GM12878 (cell line): ENCODE data around the gene OR5H6.

ENCODE experiments used
- BRCA1 ChIP-seq: IDR thresholded peaks from 2 replicates; pipeline ENCODE4 v1.6.1; 2011; ENCODE audit warnings: low read depth, low read length, improper control_type of control experiment
- EED ChIP-seq: sonication (generic); IDR thresholded peaks from 2 replicates; pipeline ENCODE4 v1.6.1; 2016; ENCODE audit warnings: antibody characterized with exemption, low read depth
- EGR1 ChIP-seq, 2 experiments: IDR thresholded peaks; 1 replicate in 1 of 2; 2 replicates in 1 of 2; pipeline ENCODE4 v1.6.1; 2011 to 2012; ENCODE audit warnings: low read depth in 2 of 2, low read length in 2 of 2, borderline replicate concordance in 1 of 2, mild to moderate bottlenecking in 1 of 2, moderate library complexity in 1 of 2
- EZH2 ChIP-seq: IDR thresholded peaks from 2 replicates; pipeline ENCODE4 v1.6.1; 2012; ENCODE audit warnings: low read depth, mild to moderate bottlenecking, control low read depth, inconsistent platforms, low read length, borderline replicate concordance; ENCODE audit not compliant: control insufficient read depth
- POLR2A ChIP-seq: IDR thresholded peaks from 2 replicates; pipeline ENCODE4 v1.6.1; 2011; ENCODE audit warnings: low read depth, mild to moderate bottlenecking, low read length
- POLR2AphosphoS5 ChIP-seq: IDR thresholded peaks from 2 replicates; pipeline ENCODE4 v1.6.1; 2011; ENCODE audit warnings: mild to moderate bottlenecking, low read length, inconsistent platforms
- TF ChIP-seq, protein P1 (sequence below), 3 experiments: IDR thresholded peaks in 2 of 3; conservative IDR thresholded peaks in 1 of 3; 2 replicates each; pipeline ENCODE4 v1.5.1; 2011; ENCODE audit warnings: low read depth in 3 of 3, low read length in 3 of 3, mild to moderate bottlenecking in 3 of 3, control low read depth in 2 of 3, moderate library complexity in 2 of 3, inconsistent platforms in 1 of 3, mixed read lengths in 1 of 3; ENCODE audit not compliant: control insufficient read depth in 2 of 3, insufficient read depth in 1 of 3; ENCODE audit errors: extremely low read depth in 1 of 3
- TF ChIP-seq, protein P2 (sequence below): fragments of 450-650 bp; IDR thresholded peaks from 2 replicates; pipeline ENCODE4 v1.6.1; 2017; ENCODE audit warnings: mild to moderate bottlenecking, moderate library complexity
- TF ChIP-seq, protein P3 (sequence below): IDR thresholded peaks from 2 replicates; pipeline ENCODE4 v1.6.1; 2012; ENCODE audit warnings: low read depth, low read length, improper control_type of control experiment

DNA sequence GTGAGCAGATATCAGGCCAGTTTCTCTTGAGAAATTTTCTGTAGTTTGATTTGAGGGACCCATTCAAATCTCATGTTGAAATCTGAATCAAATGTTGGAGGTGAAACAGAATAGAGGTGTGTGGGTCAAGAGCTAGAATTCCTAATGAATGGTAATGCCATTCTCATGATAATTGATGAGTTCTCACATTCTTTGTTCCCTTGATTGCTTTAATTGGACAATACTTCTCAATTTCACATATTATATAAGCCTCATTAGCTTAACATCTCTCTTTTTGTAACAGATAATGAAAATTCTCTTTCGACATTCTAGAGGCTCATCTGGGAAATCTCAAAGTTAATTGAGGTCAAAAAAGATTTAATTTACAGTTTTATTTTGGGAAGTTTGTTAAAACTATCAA lies 21.9 kb upstream of the OR5H6 start:
- TF ChIP-seq, protein P1, sequence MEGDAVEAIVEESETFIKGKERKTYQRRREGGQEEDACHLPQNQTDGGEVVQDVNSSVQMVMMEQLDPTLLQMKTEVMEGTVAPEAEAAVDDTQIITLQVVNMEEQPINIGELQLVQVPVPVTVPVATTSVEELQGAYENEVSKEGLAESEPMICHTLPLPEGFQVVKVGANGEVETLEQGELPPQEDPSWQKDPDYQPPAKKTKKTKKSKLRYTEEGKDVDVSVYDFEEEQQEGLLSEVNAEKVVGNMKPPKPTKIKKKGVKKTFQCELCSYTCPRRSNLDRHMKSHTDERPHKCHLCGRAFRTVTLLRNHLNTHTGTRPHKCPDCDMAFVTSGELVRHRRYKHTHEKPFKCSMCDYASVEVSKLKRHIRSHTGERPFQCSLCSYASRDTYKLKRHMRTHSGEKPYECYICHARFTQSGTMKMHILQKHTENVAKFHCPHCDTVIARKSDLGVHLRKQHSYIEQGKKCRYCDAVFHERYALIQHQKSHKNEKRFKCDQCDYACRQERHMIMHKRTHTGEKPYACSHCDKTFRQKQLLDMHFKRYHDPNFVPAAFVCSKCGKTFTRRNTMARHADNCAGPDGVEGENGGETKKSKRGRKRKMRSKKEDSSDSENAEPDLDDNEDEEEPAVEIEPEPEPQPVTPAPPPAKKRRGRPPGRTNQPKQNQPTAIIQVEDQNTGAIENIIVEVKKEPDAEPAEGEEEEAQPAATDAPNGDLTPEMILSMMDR (IDR thresholded peaks at IDR 0.05 in 2 of 3, conservative IDR thresholded peaks at IDR 0.05 in 1 of 3; ENCODE audit: control insufficient read depth in 2 of 3, extremely low read depth in 1 of 3, insufficient read depth in 1 of 3, low read depth in 3 of 3, low read length in 3 of 3), result no peak
- no peak for TF ChIP-seq POLR2AphosphoS5
- no peak for TF ChIP-seq BRCA1
- no peak for TF ChIP-seq EZH2
- TF ChIP-seq, protein P2, sequence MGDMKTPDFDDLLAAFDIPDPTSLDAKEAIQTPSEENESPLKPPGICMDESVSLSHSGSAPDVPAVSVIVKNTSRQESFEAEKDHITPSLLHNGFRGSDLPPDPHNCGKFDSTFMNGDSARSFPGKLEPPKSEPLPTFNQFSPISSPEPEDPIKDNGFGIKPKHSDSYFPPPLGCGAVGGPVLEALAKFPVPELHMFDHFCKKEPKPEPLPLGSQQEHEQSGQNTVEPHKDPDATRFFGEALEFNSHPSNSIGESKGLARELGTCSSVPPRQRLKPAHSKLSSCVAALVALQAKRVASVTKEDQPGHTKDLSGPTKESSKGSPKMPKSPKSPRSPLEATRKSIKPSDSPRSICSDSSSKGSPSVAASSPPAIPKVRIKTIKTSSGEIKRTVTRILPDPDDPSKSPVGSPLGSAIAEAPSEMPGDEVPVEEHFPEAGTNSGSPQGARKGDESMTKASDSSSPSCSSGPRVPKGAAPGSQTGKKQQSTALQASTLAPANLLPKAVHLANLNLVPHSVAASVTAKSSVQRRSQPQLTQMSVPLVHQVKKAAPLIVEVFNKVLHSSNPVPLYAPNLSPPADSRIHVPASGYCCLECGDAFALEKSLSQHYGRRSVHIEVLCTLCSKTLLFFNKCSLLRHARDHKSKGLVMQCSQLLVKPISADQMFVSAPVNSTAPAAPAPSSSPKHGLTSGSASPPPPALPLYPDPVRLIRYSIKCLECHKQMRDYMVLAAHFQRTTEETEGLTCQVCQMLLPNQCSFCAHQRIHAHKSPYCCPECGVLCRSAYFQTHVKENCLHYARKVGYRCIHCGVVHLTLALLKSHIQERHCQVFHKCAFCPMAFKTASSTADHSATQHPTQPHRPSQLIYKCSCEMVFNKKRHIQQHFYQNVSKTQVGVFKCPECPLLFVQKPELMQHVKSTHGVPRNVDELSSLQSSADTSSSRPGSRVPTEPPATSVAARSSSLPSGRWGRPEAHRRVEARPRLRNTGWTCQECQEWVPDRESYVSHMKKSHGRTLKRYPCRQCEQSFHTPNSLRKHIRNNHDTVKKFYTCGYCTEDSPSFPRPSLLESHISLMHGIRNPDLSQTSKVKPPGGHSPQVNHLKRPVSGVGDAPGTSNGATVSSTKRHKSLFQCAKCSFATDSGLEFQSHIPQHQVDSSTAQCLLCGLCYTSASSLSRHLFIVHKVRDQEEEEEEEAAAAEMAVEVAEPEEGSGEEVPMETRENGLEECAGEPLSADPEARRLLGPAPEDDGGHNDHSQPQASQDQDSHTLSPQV, result no peak
- TF ChIP-seq EGR1 (IDR thresholded peaks at IDR 0.05; ENCODE audit: borderline replicate concordance in 1 of 2, low read depth in 2 of 2, low read length in 2 of 2), result no peak
- TF ChIP-seq EED, result no peak
- TF ChIP-seq POLR2A, result no peak
- TF ChIP-seq, protein P3, sequence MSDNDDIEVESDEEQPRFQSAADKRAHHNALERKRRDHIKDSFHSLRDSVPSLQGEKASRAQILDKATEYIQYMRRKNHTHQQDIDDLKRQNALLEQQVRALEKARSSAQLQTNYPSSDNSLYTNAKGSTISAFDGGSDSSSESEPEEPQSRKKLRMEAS, result no peak
